DND-41 (cell line): ENCODE data around the gene HAAO.

Source experiments
- CTCF ChIP-seq: IDR thresholded peaks from 2 replicates; pipeline ENCODE4 v1.5.1; 2012; ENCODE audit warnings: borderline replicate concordance, low read length, moderate library complexity, mild to moderate bottlenecking; ENCODE audit not compliant: poor library complexity, severe bottlenecking; ENCODE audit errors: extremely low read depth
- EZH2 ChIP-seq: IDR thresholded peaks from 3 replicates; pipeline ENCODE4 v1.6.1; 2012; ENCODE audit warnings: borderline replicate concordance, low read depth, mild to moderate bottlenecking, moderate library complexity, low read length, inconsistent platforms; ENCODE audit not compliant: severe bottlenecking

GRCh38 chr2:42801381-42801780, 9.0 kb upstream of the HAAO start:
- TF ChIP-seq CTCF = no peak
- no peak for TF ChIP-seq EZH2
